Measurements from ENCODE around the gene PRSS57.
"Not testable (repeated sequence)": the region's sequence is repeated elsewhere in the genome, so short reads cannot be mapped to it uniquely, and the experiment has no call there.

DNA sequence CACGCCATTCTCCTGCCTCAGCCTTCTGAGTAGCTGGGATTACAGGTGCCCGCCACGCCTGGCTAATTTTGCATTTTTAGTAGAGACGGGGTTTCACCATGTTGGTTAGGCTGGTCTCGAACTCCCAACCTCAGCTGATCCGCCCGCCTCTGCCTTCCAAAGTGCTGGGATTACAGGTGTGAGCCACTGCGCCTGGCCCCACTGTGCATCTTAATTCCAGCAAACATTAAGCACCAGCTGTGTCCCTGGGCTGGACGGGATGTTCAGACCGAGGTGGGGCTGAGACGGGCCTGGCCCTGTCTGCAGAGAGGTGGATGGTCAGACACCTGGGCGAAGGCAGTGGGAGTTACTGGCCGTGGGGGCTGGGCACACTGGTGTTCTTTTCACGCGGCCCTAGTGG, 34.3 kb upstream of the PRSS57 start:
- TF ChIP-seq, protein P1, sequence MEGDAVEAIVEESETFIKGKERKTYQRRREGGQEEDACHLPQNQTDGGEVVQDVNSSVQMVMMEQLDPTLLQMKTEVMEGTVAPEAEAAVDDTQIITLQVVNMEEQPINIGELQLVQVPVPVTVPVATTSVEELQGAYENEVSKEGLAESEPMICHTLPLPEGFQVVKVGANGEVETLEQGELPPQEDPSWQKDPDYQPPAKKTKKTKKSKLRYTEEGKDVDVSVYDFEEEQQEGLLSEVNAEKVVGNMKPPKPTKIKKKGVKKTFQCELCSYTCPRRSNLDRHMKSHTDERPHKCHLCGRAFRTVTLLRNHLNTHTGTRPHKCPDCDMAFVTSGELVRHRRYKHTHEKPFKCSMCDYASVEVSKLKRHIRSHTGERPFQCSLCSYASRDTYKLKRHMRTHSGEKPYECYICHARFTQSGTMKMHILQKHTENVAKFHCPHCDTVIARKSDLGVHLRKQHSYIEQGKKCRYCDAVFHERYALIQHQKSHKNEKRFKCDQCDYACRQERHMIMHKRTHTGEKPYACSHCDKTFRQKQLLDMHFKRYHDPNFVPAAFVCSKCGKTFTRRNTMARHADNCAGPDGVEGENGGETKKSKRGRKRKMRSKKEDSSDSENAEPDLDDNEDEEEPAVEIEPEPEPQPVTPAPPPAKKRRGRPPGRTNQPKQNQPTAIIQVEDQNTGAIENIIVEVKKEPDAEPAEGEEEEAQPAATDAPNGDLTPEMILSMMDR (IDR thresholded peaks at IDR 0.05), result not testable (repeated sequence)
- not testable (repeated sequence) for TF ChIP-seq POLR2A, EP300 (IDR thresholded peaks at IDR 0.05)
